GM19023 (cell line): ENCODE measurements around the gene AMOTL1.
"Not testable (repeated sequence)": the region's sequence is repeated elsewhere in the genome, so short reads cannot be mapped to it uniquely, and the experiment has no call there.

Source experiments
- ATAC-seq: cut with Tn5 transposase; IDR thresholded peaks from one replicate; pipeline ENCODE4 v1.9.1; 2021; ENCODE audit warnings: mild to moderate bottlenecking, moderate library complexity; ENCODE audit not compliant: unreplicated experiment

The AMOTL1 gene

GRCh38 chr11:94792451-94792850 is 24.3 kb downstream of the AMOTL1 start:
- no peak for ATAC-seq

- no peak for ATAC-seq
Measured at GRCh38 chr11:94793002-94793401, 24.8 kb downstream of the AMOTL1 start.

DNA sequence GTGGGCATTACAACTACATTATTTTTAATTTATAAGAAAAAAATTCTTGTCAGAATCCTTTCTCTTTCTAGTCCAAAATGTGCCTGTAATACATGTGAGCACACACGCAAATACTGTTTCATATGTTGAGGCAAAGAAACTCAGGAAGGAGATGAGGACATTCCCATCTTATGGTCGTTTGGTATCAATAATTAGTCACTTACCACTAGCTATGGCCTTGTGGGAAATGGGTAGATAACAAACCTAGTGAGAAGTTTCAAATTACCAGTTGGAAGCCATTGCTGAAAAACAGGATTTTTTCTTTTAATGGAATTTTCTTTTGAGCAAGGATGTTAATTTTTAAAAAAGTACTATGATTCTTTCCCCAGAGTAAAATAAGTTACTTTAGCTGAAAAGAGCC is 25.7 kb downstream of the AMOTL1 start:
- ATAC-seq, result no peak

GRCh38 chr11:94794287-94795168 is 26.4 kb downstream of the AMOTL1 start:
- no peak for ATAC-seq

DNA sequence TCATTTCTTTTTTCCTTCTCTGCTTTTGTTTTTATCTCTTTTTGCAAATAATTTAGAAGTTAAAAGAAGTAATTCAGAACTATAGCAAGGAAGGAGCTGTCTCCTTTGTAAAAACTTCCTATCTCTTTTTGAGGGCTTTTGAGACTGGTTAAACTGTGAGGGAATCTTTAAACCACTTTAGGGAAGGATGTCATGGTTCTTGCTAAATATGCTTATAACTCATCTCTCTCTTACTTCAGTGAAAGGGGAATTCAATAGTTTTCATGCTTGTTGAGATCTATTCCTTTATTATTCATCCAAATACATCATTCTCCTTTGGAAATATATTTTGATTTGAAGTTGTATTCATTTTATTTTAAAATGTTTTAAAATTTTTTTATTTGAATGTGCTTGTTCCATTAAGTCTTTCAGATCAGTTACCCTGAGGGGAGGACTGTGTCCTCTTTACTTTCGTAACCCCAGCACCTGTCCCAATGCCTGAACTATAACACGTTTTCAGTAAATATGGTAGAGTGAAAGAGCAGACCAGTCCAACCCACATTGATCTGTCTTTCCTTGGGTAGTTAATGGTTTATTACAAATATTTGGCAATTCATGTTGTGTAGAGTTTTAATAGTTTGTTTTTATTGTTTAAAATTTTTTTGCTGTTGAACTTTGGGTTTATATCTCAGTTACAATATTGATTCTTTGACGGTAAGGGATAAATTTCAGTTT is 27.5 kb downstream of the AMOTL1 start:
- ATAC-seq, result no peak

GRCh38 chr11:94796190-94796580 is 28.0 kb downstream of the AMOTL1 start:
- ATAC-seq, result no peak

DNA sequence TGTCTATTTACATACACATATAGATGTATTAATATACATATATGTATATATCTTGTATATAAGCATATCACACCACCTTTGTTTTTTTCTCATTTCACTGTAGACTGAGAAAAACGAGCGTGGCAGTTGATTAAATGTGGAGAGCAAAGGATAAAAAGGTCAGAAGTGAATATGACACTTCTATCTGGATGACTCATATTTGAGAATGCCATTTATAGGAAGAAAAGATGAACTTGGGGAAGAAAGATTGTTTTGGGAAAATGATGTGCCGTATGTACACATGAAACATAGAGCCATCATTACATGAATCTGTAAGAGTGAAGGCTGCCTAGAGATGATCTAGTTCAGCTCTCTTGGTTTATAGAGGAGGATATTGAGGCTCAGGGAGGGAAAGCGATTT is 28.7 kb downstream of the AMOTL1 start:
- no peak for ATAC-seq

GRCh38 chr11:94799726-94800125 is 31.6 kb downstream of the AMOTL1 start:
- no peak for ATAC-seq

- ATAC-seq, result no peak
Measured at GRCh38 chr11:94800414-94800813, 32.3 kb downstream of the AMOTL1 start.

DNA sequence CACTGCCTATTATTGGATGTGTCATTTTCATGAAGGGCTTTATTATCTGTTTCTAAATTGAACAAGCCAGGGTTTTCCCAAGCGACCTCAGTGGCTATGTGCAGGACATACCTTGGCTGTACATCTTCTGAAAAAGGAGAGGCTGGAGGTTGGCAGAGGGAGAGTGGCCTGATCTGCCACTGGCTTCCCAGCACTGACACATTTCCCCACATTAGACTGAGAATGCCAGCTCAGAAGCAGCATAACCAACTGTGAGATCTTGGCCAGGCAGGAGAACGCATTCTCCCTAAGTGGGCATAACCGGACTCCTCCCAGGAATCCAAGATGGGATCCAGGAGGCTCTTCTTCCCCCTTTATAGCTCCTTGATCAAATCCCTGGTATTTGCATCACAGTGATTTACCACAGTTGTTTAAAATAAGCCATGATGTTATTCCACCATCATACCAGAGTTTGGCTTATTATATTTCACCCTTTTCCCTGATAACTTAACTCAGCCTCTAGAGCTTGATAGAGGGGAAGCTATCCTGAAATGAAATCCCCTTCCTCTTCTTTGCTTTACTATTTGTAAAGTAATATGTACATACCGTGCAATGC is 33.8 kb downstream of the AMOTL1 start:
- no peak for ATAC-seq

GRCh38 chr11:94802501-94802900 is 34.3 kb downstream of the AMOTL1 start:
- ATAC-seq, result no peak

GRCh38 chr11:94803491-94803890 is 35.3 kb downstream of the AMOTL1 start:
- ATAC-seq, result no peak

DNA sequence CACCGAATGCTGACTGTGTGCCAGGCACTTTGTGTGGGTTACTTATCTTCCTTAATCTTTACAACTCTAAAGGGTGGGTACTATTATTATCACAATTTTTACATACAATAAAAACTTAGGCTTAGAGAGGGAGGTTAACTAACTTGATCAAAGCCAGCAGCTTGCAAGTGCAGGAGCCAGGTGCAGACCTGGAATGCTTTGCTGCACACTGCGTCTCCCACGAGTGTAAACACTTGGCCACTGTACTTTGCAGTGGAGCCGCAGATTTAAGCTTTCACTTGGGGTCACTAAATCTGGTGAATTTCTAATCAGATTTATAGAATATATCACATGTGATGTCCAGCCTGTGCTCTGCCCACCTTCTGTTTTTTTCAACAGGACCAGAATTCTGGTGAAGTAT is 36.7 kb downstream of the AMOTL1 start:
- ATAC-seq, result no peak

DNA sequence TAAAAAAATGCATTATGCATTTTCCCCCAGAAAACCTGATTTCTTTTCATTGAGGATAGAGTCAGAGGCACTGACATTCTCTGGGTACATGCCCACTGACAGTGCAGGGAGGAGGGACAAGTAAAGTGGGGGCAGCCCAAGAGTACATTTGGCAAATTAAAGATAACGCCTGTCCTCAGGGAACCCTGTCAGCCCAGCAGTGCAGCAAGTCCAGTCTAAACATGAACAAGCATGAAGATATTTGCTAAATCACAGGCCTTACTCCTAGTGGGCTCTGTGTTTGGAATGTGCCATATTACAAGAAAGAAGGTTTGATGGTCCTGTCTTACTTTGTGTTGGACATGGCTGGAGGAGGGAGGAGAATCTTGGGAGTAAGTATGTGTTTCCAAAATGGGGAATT is 37.9 kb downstream of the AMOTL1 start:
- ATAC-seq, result no peak

GRCh38 chr11:94806419-94806818 is 38.3 kb downstream of the AMOTL1 start:
- ATAC-seq, result no peak

- no peak for ATAC-seq
Measured at GRCh38 chr11:94809251-94809650, 41.1 kb downstream of the AMOTL1 start.

GRCh38 chr11:94812724-94813720 is 44.9 kb downstream of the AMOTL1 start:
- ATAC-seq, result not testable (repeated sequence)

- ATAC-seq, result no peak
Measured at GRCh38 chr11:94814272-94814976, 46.3 kb downstream of the AMOTL1 start.

GRCh38 chr11:94815705-94816344 is 47.7 kb downstream of the AMOTL1 start:
- no peak for ATAC-seq

DNA sequence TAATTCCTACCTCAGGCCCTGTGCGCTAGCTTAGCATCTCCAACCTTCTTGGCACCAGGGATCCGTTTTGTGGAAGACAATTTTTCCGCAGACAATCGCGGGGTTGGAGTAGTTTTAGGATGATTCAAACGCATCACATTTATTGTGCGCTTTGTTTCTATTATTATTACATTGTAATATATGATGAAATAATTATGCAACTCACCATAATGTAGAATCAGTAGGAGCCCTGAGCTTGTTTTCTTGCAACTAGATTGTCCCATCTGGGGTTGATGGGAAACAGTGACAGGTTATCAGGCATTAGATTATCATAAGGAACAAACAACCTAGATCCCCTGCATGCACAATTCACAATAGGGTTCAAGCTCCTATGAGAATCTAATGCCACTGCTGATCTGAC is 52.3 kb downstream of the AMOTL1 start:
- ATAC-seq, result no peak
